Muscle of arm (tissue), 12 donors: ENCODE measurements around the gene NPPC. TPM values are rescaled to one million over a fixed set of nuclear protein-coding genes. Genes with fewer than 3 reads are reported as not detected.

Experiments used
- DNase-seq: peaks from one replicate; pipeline ENCODE4 v3.0.0-alpha.2; 2013
- polyA plus RNA-seq, 12 donors: library from polyadenylated mRNA; unstranded; fragments of 120-200 nt; gene quantifications; one replicate each; pipeline ENCODE4 v1.2.1, GENCODE V29; 2013; ENCODE audit not compliant: insufficient read length in 12 of 12

NPPC gene
- polyA plus RNA-seq, 12 donors, result 1.8 to 5.0 (median 2.7) TPM; not detected in 2

DNA sequence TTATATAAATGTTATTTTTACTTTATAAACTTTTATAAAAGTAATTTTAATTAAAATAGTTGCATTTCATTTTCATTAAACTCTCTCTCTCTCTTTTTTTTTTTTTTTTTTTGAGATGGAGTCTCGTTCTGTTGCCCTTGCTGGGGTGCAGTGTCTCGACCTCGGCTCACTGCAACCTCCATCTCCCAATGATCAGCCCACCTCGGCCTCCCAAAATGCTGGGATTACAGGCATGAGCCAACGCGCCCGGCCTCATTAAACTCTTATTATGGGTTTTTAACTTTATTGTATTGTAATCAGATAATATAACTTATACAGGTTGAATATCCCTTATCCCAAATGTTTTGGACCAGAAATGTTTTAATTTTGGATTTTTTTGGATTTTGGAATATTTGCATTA, 10.9 kb upstream of the NPPC start:
- no peak for DNase-seq

DNA sequence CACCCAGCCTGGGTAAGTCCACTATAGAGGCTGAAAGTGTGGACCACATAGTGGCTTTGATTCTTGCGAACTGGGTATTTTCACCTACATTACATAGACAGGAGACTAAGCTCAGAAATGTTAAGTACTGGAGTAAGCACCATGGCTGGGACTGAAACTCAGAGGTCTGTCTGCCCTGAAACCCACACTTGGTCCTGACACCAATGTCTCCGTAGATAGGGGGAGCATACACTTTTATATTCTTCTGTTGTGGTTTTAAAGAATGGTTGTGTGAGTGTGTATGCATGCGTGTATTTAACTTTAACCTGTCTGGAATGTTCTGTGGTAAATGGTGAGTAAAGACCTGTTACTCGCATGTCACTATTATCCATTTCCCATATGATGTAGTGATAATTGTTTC, 10.3 kb upstream of the NPPC start:
- no peak for DNase-seq

DNA sequence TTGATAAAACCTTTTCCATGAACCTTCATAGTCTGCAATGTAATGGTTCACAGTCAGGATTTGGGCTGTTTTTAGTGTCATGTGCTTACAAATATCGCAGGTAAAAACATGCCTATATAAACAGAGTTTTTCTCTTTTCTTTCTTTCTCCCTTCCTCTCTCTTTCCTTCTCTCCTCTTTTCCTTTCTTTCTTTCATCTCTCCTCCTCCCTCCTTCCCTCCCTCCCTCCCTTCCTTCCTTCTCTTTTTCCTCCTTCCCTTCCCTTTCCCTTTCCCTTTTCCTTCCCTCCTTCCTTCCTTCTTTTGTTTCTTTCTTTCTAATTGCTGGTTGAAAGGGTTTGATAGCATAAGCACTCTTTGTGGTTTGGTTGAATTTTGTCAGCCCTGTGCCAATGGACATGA, 9.6 kb upstream of the NPPC start:
- no peak for DNase-seq

DNA sequence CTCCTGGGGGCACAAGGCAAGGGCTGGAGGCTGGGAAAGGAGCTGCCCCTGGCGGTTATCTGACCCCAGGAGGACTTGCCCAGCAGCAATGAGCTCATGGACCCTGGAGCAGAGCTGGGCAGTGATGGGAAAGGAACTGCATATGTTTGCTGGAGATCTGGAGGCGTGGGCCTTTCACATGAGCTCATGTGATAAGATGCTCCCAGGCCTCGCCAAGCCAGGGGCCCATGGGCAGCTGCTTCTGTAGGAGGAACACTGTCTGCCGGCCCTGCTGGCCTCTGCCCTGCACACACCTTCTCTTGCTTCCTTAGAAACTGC, 9.0 kb upstream of the NPPC start:
- no peak for DNase-seq

DNA sequence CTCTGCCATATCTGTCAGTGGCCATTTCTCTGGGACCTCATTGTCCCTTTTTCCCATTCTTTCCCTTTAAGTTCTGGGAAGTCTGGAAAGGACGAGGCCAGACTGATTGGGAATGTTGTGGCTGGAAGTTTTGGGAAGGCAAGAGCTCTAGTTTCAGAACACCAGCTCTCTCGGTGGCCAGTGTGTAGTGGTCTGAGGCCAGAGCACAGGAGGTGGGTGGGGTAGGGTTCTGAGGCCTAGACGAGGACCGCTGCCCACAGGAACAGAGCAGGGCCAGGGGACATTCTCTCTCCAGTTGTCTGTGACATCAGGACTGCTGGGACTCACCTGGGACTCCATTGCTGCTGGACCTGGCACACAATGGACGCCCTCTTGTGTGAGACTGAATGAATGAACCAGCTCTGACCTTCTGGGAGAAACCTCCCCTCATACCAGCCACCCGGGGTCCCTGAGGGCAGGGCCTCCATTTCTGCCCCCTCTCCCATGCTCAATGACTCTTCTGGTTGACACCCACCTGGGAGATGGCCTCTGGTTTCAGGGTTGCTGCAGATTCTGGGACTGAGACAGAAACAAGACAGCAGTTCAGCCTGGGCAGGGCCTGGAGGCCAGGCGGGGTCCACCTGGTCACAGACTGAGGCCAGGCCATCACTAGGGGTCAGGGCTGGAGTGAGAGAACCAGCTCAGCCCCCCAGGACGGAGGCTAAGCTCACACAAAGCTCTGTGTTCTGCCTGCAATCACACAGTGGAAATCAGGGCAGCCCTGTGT, 8.4 kb upstream of the NPPC start:
- DNase-seq, result no peak

DNA sequence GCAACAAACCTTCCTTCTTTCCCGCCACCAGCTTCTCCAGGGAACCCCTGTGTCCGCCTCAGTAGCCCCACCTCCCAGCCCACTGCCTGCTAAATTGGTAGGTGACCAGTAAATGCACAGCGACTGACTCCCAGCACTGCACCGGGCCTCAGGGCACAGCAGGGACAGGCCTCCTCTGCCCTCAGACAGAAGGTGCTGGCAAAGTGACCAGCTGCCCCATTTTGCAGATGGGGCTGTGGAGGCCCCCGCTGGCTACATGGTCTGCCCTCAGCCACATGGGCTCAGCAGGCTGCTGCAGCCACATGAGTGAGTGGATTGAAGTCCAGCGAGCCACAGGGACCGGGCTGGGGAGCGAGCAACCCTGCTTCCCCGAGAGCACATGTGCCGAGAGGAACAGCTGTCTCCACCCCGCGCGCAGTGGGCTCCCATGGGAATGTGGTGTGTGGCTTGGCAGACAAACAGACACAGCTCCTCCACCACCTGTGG, 7.8 kb upstream of the NPPC start:
- peak; percentile 52 for DNase-seq

DNA sequence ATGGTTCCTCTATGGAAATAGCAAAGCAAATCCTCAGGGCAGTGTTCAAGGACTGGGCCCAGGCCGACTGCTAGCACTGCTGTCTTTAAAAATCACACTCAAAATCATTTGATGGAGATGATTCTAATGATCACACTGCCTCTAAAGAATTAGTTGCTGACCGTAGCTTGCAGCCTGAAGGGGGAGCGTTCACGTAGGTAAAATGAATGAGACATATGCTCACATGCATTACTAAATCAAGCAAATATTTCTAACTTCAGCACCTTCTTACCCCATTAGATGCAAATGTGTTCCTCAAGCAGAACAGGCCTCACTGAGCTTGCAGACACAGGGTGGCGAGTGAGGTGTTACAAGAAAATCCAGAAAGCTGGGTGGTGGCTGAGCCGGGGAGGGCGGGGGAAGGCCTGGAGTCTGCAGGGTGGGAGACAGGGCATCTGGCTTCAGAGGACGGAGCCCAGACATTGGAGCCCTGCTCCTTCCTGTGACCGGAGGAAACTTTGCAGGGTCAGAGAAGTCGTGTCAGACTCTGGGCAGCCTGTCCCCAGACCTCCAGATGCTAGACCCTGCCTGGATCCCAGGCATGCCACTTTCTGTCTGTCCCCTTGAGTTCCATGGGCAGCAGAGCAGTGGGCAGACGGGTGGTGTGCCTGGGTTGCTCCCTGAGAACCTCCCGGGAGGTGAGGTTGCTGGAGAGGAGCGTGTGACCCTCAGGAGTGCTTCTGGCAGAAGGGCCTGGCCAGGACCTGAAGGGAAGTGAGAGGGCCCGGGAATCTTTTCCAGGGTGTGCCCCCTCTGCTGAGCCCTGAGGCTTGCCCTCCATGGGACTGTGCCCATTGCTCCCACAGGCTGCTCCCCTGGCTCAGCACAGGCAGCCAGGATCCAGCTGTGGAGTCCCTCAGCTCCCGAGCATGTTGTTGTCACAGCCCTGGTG, 7.1 kb upstream of the NPPC start:
- no peak for DNase-seq

DNA sequence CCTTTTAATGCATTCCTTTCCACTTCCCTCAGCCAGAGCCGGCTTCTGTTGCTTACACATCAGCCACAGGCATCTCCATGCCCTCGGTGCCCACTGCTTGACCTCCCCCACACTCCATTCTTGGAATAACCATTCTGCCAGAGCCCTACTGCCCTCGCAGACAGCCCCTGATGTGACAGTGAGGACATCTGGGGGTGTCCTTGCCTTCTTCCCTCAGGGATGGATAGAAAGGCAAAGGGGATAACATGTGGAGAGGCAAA, 6.4 kb upstream of the NPPC start:
- no peak for DNase-seq

DNA sequence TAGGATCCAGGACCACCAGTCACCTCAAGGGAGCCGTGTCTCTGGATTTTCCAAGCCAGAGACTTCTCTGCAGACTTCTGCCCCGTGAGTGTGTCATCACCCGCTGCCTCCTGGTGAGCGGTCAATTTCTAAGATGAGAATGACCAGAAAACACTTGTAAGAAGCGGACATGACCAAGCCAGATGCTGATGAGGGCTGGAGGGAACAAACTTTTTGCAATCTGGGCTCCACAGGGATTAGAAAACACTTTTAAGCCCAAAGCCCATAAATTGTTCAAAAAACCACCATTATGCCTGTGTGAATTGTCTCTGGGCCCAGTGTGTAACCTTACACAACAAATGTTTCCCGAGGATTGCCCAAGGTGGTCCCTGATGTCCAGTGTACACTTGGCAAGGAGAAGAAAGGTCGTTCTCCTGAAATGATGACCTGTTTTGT, 5.3 kb upstream of the NPPC start:
- peak; percentile 34 for DNase-seq

DNA sequence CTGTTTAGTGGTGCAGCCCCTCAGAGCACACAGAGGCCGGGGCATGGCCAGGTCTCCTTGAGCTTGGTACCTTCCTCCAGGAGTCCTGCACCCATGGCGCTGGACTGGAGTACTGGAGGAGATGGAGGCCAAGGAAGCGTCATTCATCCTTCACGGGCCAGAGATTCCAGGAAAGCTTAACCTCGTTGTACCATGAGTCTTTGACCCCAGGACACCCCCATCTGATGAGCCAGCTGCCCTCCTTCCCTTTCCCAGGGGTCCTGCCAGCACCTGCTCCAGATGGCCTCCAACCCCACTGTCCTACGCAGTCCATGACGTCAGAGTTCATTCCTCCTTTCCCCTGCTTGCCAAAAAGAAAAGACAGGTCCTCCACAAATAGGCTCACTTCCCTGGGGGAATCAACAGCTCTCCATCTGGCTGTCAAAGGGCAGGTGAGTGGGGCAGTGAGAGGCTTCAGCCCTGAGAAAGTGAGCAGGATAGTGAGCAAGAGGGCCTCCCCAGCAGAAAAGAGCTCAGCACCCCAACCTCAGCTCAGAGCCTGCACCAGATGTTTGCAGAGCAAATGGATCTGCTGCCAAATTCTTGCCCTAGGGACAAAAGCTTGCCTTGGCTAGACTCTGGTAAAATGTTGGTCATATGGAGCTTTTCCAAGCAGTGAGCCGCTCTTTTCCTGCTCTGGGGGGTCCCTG, 4.5 kb upstream of the NPPC start:
- peak; percentile 69 for DNase-seq

DNA sequence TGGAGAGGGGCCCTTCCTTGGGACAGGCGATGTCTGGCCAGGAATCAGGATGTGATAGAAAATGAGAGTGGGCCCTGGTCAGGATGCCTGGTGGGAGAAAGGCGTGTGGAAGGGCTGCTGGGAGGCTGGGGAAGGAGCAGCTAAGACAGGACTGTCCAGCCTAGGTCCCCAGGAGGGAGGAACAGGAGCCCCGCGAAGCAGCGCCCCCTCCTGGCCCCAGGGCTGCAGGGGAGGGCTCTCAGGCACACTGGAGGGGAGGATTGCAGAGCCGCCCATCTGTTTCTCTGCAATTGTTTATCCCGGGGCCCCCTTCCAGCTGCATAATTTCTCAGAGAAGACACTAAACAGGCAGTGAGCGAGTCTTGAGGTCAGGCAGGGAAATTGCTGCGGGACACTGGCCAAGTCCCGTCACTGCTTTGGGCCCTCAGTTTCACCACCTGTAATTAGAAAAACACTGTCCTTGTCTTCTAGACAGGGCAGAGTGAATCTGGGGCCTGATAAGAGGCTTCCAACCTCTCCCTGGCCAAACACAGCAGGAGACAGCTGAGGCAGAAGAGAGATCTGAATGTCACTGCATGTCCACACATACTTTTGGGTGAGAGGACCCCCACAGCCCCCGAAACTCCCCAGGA, 3.9 kb upstream of the NPPC start:
- peak; percentile 62 for DNase-seq

DNA sequence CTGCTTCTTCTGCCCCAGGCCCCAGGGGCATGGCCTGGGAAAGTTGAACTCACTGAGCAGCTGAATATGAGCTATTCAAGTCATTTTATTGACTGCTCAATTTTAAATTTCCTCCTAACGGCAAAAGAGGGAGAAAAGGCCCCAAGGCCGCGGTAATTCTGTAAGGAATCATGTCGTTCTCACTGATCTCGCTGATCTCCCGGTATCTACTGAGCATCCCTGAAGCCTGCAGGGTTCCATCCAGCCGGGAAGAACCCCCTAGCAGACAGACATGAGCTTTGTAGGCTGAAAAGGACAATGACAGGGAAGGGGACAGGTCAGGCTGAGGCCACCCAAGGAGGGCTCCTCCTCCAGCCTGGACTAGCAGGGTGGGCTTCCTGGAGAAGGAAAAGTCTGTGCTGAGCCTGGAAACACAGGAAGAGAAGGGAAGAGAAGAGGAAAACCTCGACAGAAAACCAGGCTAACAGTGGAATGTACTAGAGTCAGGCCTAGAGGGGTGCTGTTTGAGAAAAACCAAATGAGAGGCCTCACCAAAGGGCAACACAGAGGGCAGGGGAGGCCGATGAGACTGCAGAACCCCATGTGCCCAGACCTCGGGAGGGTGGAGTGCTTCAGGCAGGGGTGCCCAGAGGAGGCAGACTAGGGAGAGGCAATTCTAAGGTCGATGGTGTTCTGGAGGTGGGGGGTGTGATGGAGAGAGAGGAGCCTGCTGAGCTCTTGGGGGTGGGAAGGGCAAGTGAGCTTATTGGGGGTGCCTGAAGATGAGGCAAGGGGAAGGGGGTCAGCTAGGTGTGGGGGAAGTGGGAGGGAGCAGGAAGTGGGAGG, 2.9 kb upstream of the NPPC start:
- DNase-seq, result no peak

DNA sequence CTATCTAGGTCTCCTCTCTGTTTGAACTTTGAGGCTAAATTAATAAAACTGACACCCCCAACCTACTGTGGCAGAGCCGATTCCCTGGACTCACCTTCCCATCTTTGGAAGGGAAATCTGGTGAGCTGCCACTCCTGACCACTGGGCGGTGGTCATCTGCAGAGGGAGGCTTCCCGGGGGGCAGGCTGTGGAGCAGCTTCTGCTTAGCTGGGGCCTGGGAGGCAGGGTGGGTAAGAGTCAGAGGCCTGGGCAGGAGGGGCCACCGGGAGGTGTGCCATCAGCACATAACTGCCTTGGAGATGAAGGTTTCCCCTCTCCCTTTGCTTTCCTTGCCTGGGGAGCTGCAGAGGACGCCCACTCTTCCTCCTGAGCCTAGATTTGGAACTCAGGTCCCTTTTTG, 2.3 kb upstream of the NPPC start:
- DNase-seq, result no peak

DNA sequence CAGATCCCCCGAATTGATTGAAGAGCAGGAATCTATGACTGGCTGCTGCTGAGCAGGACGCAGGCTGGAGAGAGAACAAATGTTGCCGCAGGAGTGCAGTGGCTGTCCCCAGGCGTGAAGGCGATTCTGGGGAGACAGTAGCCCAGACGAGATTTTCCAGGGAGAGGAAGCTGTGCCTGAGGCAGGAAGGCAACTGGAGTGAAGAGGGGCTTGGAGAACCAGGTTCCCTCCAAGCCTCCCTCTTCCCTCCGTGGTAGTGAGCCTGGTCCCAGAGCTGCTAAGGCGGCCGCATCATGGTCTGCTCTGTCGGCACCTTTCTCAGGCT, 1.3 kb upstream of the NPPC start:
- no peak for DNase-seq

DNA sequence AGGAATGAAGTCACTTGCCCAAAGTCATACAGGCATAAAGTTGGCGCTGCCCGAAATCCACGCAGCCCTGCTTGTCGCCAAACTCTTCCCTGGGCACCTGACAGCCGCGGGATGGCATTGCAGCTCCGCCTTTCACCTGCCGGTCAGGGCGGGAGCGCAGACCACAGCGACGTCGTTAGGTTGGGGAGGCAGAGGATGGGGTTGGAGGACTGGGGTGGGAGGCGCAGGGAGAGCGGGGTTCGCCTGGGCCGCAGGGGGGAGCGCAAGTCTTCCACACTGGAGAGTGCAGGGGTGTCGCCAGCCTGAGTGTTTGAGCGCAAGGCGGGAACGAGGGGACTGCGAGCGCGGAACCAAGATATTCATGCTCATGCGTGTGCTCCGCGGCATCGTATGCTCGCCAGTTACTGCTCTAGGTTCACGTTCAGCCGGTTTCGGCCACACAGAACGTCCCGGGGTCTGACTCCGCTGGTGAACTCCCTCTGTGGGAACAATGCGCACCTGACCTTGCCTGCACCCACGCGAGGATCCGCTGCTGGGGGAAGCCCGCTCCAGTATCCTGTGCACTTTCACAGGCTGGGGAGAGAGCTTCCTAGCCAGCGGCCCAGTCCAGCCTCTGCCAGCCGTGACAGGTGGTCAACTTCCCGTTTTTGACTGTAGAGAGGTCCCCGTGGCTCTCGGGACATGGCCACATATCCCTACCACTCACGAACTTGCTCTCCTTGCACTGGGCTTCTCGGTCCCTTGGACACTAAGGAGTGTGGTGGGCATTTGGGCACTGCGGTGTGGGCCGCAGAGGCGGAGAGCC, 767 bp upstream of the NPPC start:
- peak; percentile 38 for DNase-seq

DNA sequence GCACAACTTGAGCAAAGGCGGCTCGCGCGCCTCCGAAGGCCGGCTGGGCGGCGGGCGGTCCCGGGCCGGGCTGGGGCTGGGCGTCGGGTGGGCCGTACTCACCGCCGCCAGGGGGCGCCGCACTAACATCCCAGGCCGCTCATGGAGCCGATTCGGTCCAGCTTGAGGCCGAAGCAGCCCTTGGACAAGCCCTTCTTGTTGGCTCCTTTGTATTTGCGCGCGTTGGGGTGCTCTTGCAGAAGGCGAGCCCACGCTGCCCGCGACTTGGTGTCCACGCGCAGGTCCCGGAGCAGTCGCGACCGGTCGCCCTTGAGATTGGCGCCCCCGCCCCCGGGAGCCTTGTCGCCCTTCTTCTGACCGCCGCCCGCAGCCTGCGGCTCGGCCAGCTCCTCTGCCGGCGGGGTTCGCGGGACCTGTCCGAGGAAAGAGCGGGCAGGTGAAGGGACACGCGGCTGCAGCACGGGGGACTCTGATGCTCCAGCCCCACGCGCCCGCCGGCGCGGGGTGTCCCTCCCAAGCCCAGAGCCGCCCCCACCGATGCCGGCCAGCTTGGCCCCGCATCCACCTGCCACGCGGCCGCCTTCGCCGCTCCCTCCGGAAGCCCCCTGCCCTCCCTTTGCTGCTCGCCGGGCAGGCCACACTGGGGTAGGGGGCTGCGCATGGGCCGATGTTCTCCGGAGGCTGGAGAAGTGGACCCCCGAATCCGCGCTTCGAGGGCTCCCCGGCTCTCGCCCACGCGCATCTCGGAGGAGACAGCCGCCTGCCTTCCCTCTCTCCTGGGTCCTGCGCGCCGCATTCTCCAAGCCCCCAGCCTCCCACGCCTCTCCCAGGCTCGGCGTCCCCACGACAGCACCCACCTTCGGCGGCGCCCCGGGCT, 655 bp downstream of the NPPC start:
- DNase-seq, result peak; percentile 88

DNA sequence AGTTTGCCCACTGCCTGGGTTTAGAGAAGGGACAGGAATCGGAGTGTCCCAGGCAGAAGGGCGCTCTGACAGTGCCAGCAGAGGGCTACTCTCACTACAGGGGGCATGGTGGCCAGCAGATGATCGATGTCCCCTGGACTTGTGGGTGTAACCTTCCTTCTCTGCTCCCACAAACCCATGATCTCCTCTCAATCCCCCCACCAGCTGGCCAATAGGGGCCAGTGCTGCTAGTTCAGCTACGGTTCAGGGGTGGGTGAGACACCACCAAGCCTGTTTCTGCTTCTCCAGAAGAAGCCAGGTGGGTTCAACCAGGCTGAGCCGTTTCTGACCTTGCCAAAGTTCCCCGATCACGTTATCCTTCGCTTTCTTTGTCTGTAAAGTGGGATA, 1.3 kb downstream of the NPPC start:
- DNase-seq, result no peak

DNA sequence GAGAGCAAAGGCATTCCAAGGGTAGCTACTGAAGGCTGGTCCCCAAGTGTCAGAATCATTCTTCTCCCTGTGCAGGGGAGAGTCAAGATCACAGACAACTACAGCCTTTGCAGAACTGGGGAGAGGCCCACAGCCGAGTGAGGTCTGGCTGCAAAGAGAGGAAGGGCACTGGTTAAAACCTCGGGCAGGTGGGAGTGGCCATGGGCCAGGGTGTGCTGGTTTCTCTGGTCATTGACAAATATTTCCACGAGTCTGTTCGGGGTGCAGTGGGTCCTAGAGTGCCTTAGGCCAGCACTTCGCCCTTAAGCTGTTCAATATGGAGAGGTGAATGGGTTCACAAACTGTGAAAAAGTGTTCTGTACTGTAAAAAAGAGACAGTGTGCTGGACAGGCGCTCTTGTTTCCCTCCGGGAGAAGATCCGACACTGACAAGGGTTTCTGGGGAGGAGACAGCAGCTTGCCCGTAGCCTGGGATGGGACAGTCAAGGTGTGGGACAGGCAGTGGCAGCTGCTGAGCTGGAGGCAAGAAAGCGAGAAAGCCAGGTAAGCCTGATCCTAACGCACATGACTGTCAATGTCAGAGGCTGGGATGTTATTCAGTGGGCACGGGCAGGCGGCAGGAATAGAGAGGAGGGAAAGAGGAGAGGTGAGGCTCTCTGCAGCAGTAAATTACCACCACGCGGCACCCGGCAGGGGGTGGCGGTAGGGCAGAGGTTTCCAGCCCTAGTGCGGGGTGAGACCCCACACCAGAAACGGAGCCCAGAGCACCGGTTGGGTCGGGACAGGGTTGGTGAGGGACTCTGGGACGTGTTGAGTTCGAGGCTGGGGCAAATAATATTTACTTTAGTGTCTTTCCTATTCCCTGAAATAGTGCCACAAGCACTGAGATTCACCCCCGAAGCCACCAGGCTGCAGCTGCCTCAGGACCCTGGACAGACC, 2.0 kb downstream of the NPPC start:
- DNase-seq, result no peak

DNA sequence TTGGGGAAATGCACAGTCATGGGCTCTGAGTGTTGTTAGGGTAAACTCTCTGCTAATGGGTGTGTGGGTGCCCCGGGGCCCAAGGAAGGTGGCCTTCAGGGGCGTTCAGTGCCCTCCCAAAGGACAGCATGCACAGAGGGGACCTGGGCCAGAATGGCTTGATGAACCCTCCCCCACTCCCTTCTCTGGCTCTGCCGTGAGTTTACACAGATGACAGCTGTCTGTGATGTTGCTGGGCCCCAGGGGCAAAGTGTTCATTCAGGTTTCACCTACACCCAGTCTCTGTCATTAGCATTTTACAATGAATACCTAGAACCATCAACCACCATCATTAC, 3.2 kb downstream of the NPPC start:
- no peak for DNase-seq
